ENCODE data around the gene TRHDE.

DNA sequence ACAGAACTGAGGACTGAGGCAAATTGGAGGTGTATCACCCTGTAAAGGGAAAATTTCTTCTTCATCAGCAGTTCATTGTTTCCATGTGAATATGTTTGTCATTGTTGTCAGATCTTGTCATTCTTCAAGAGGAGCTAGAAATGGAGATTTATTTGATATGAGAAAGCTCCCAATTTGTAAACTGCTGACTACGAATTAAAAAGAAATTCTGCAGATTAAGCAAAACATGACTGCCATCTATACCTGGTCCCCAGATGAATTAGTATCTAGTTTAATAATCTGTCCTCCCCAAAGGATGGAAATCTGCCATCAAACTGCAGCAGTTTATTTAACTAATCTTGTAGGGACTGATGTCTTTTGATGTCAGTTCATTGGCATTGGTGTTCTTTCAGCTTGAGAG, 162.8 kb downstream of the TRHDE start:
- TF ChIP-seq, protein P1, sequence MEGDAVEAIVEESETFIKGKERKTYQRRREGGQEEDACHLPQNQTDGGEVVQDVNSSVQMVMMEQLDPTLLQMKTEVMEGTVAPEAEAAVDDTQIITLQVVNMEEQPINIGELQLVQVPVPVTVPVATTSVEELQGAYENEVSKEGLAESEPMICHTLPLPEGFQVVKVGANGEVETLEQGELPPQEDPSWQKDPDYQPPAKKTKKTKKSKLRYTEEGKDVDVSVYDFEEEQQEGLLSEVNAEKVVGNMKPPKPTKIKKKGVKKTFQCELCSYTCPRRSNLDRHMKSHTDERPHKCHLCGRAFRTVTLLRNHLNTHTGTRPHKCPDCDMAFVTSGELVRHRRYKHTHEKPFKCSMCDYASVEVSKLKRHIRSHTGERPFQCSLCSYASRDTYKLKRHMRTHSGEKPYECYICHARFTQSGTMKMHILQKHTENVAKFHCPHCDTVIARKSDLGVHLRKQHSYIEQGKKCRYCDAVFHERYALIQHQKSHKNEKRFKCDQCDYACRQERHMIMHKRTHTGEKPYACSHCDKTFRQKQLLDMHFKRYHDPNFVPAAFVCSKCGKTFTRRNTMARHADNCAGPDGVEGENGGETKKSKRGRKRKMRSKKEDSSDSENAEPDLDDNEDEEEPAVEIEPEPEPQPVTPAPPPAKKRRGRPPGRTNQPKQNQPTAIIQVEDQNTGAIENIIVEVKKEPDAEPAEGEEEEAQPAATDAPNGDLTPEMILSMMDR (IDR thresholded peaks at IDR 0.05): no peak
- no peak for TF ChIP-seq POLR2A (IDR thresholded peaks at IDR 0.05)
- no peak for TF ChIP-seq POLR2AphosphoS5 (IDR thresholded peaks at IDR 0.05)

Data from prostate gland (tissue), 2 donors.